Measurements from ENCODE around the gene HSD17B12.

The HSD17B12 gene

DNA sequence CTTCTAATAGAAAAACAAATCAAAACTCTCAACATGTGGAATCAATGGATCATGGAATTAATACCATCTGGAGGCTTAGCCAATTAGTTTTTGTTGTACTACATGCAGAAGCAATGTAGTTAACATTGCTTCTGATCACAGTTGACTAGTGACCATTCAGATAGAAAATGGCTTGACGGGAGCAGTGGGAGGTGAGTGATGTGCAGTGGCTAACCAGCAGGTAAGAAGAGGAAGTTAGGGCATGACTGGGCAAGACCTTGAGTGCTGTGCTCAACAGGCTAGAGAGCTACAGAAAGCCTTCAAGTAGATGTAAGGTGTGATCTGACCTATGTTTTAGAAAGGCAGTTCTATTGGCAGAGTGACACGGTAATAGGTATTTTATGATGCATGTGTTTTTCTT lies 139.4 kb downstream of the HSD17B12 start:
- H3K4me3 ChIP-seq (ENCODE audit: low read length), result no peak overlapping the region
- no peak overlapping the region for H3K4me2 ChIP-seq (ENCODE audit: low read depth, low read length)
- no peaks in the 10 kb centered on the region for H3K36me3 ChIP-seq (replicated peaks; ENCODE audit: insufficient read depth, low read length)
- no peak for DNase-seq
- H2AFZ ChIP-seq (ENCODE audit: low read length), result no peak overlapping the region
- no peak for TF ChIP-seq EZH2phosphoT487 (IDR thresholded peaks at IDR 0.05; ENCODE audit: low read length)
- TF ChIP-seq EZH2 (optimal IDR thresholded peaks at IDR 0.05; ENCODE audit: low read depth, low read length), result no peak
- TF ChIP-seq, protein P1, sequence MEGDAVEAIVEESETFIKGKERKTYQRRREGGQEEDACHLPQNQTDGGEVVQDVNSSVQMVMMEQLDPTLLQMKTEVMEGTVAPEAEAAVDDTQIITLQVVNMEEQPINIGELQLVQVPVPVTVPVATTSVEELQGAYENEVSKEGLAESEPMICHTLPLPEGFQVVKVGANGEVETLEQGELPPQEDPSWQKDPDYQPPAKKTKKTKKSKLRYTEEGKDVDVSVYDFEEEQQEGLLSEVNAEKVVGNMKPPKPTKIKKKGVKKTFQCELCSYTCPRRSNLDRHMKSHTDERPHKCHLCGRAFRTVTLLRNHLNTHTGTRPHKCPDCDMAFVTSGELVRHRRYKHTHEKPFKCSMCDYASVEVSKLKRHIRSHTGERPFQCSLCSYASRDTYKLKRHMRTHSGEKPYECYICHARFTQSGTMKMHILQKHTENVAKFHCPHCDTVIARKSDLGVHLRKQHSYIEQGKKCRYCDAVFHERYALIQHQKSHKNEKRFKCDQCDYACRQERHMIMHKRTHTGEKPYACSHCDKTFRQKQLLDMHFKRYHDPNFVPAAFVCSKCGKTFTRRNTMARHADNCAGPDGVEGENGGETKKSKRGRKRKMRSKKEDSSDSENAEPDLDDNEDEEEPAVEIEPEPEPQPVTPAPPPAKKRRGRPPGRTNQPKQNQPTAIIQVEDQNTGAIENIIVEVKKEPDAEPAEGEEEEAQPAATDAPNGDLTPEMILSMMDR (IDR thresholded peaks at IDR 0.05; ENCODE audit: low read length), result no peak
- H3K9me2 ChIP-seq (replicated peaks; ENCODE audit: insufficient read depth, low read length), result no peaks in the 10 kb centered on the region
- H3F3A ChIP-seq (ENCODE audit: insufficient read depth, low read length), result no peaks in the 10 kb centered on the region
- no peaks in the 10 kb centered on the region for H3K4me1 ChIP-seq (ENCODE audit: low read length)
- H4K20me1 ChIP-seq (ENCODE audit: insufficient read depth, low read length), result no peaks in the 10 kb centered on the region
- H3K27me3 ChIP-seq (replicated peaks; ENCODE audit: insufficient read depth, low read length), result no peaks in the 10 kb centered on the region
- no peaks in the 10 kb centered on the region for H3K9me3 ChIP-seq (replicated peaks; ENCODE audit: insufficient read depth, low read length)
- H3K9ac ChIP-seq (ENCODE audit: low read length), result no peak overlapping the region
- no peaks in the 10 kb centered on the region for H3K79me2 ChIP-seq (ENCODE audit: low read length)
- H3K27ac ChIP-seq (ENCODE audit: low read length), result no peak overlapping the region

DNA sequence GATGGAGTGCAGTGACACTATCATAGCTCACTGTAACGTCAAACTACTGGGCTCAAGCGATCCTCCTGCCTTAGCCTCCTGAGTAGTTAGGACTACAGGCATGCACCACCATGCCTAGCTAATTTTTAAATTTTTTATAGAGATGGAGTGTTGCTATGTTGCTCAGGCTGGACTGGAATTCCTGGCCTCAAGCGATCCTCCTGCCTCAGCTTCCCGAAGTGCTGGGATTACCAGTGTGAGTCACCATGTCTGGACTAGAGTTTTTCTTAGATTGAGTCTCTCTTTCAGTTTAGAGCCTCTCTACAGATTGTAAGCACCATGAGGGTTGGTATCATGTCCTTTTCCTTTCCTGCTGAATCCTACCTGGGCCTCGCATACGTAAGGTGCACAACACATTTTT lies 142.8 kb downstream of the HSD17B12 start:
- TF ChIP-seq EZH2phosphoT487 (IDR thresholded peaks at IDR 0.05; ENCODE audit: low read length), result no peak
- no peak for TF ChIP-seq EZH2 (optimal IDR thresholded peaks at IDR 0.05; ENCODE audit: low read depth, low read length)
- TF ChIP-seq, protein P1 (IDR thresholded peaks at IDR 0.05; ENCODE audit: low read length), result no peak
- no peak overlapping the region for H3K4me2 ChIP-seq (ENCODE audit: low read depth, low read length)

GRCh38 chr11:43823851-43824250 lies 143.3 kb downstream of the HSD17B12 start:
- H3F3A ChIP-seq (ENCODE audit: insufficient read depth, low read length), result 0 out of 2 replicates have a peak, but pooled peaks cover 4% of the 10 kb centered on the region
- DNase-seq, result no peak
- H3K4me3 ChIP-seq (ENCODE audit: low read length), result no peak overlapping the region
- H3K9ac ChIP-seq (ENCODE audit: low read length), result no peak overlapping the region
- H3K27ac ChIP-seq (ENCODE audit: low read length), result no peak overlapping the region
- H3K4me2 ChIP-seq (ENCODE audit: low read depth, low read length), result no peak overlapping the region
- no peaks in the 10 kb centered on the region for H4K20me1 ChIP-seq (ENCODE audit: insufficient read depth, low read length)
- no peaks in the 10 kb centered on the region for H3K36me3 ChIP-seq (replicated peaks; ENCODE audit: insufficient read depth, low read length)
- no peaks in the 10 kb centered on the region for H3K27me3 ChIP-seq (replicated peaks; ENCODE audit: insufficient read depth, low read length)
- H3K4me1 ChIP-seq (ENCODE audit: low read length), result no peaks in the 10 kb centered on the region
- H2AFZ ChIP-seq (ENCODE audit: low read length), result no peak overlapping the region
- no peaks in the 10 kb centered on the region for H3K9me3 ChIP-seq (replicated peaks; ENCODE audit: insufficient read depth, low read length)
- no peaks in the 10 kb centered on the region for H3K9me2 ChIP-seq (replicated peaks; ENCODE audit: insufficient read depth, low read length)
- TF ChIP-seq, protein P1 (IDR thresholded peaks at IDR 0.05; ENCODE audit: low read length), result no peak
- TF ChIP-seq EZH2 (optimal IDR thresholded peaks at IDR 0.05; ENCODE audit: low read depth, low read length) (no peak), EZH2phosphoT487 (IDR thresholded peaks at IDR 0.05; ENCODE audit: low read length) (no peak)
- H3K79me2 ChIP-seq (ENCODE audit: low read length), result no peaks in the 10 kb centered on the region

More for the DNA sequence above, 142.8 kb downstream of the HSD17B12 start:
- no peaks in the 10 kb centered on the region for H3K9me3 ChIP-seq (replicated peaks; ENCODE audit: insufficient read depth, low read length)
- H3K4me3 ChIP-seq (ENCODE audit: low read length), result no peak overlapping the region
- H2AFZ ChIP-seq (ENCODE audit: low read length), result no peak overlapping the region
- no peaks in the 10 kb centered on the region for H3K27me3 ChIP-seq (replicated peaks; ENCODE audit: insufficient read depth, low read length)
- H3K9ac ChIP-seq (ENCODE audit: low read length), result no peak overlapping the region
- no peaks in the 10 kb centered on the region for H3K9me2 ChIP-seq (replicated peaks; ENCODE audit: insufficient read depth, low read length)
- H3K27ac ChIP-seq (ENCODE audit: low read length), result no peak overlapping the region
- H3K79me2 ChIP-seq (ENCODE audit: low read length), result no peaks in the 10 kb centered on the region
- H3K36me3 ChIP-seq (replicated peaks; ENCODE audit: insufficient read depth, low read length), result no peaks in the 10 kb centered on the region
- no peaks in the 10 kb centered on the region for H4K20me1 ChIP-seq (ENCODE audit: insufficient read depth, low read length)
- 0 out of 2 replicates have a peak, but pooled peaks cover 4% of the 10 kb centered on the region for H3F3A ChIP-seq (ENCODE audit: insufficient read depth, low read length)
- no peaks in the 10 kb centered on the region for H3K4me1 ChIP-seq (ENCODE audit: low read length)
- DNase-seq, result no peak

Data from MM.1S (cell line).